Cerebellar nuclear complex (tissue), 1 donor: ENCODE results near the gene YIF1A.
A peak's percentile ranks its signal among the peaks of the same experiment; 100 is the strongest.

Experiments used
- DNase-seq, 2 experiments: peaks; one replicate each; lab custom pipeline; 2025; lab: John Stamatoyannopoulos, UW

The YIF1A gene

DNA sequence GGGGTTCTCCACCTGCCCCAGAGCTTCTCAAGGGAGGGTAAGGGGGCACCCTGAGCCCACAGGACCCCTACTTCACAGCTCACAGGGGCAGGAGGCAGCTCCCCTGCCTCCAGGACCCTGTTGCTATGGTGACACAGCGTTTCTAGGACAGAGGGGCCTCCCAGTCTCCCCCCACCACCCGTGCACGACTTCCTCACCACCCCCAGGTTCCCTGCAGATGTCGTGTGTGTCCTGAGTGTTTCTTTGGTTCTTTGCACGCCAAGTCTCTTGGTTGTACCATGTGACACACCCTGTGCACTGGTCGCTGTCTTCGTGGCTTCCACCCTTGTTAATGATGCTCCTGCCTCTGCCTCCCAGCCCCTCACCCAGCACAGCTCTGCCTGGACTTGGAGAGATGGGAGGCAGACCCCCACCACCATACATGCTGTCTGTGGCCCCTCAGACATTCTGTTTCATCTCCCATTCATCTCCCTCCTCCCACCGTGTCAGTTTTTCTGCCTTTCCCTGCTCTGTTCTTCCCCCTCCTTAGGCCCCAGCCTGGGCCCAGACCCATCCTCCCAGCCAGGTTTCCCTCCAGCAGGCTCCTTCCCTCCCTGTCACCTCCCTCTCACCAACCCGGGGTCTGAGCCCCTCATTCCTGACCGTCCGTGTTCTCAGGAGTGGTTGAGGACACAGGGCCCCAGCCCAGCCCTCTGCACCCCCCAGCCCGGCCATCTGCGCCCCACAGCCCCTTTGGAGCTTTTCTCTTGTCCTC, 45.0 kb downstream of the YIF1A start:
- DNase-seq, result no peak

DNA sequence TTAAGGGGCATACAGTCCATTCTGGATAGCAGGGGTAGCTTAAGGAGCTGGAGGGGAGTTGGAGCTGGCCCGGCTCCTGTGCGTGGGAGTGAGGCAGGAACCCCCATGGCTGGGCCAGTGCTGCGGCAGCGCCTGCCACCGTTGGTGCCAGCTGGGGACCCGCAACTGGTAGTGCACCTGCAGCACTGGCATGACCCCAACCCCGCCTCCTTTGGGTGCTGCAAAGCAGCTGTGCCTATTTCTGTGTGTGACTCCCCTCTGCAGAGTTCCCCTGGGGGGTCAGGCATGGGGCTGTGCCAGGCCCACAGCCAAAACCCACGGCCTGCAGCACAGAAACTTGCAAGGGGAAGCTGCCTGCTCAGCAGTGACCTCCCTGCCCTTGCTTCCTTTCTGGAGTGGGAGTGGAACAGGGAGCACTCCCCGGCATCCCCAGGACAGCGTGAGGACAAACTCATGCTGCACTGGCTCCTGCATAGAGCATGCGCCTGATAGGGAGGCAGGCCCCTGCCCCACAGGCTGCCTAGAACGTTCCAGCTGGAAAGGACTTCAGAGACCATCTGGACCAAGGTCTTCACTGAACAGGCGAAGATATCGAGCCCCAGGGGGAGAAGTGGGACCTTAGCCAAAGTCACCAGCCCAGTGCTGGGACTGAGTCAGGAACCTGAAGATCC, 46.7 kb downstream of the YIF1A start:
- DNase-seq, result peak in 1 of 2 experiments; percentile 74

DNA sequence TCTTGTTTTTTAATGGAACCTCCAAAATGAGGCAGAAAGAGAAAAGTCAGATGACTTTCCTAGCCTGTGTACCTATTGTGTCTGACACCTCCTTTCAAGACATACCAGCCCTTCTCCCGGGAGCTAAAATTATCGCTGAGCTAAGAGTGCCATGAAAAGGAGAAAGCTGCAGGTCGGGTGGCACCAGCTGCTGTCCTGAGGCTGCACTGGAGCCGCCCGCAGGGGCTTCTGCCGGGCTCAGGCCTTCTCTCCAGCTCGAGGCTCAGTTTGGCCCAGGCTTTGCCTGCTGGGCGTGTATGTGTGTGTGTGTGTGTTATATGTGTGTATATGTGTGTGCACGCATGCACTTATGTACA, 48.2 kb downstream of the YIF1A start:
- DNase-seq, result no peak

DNA sequence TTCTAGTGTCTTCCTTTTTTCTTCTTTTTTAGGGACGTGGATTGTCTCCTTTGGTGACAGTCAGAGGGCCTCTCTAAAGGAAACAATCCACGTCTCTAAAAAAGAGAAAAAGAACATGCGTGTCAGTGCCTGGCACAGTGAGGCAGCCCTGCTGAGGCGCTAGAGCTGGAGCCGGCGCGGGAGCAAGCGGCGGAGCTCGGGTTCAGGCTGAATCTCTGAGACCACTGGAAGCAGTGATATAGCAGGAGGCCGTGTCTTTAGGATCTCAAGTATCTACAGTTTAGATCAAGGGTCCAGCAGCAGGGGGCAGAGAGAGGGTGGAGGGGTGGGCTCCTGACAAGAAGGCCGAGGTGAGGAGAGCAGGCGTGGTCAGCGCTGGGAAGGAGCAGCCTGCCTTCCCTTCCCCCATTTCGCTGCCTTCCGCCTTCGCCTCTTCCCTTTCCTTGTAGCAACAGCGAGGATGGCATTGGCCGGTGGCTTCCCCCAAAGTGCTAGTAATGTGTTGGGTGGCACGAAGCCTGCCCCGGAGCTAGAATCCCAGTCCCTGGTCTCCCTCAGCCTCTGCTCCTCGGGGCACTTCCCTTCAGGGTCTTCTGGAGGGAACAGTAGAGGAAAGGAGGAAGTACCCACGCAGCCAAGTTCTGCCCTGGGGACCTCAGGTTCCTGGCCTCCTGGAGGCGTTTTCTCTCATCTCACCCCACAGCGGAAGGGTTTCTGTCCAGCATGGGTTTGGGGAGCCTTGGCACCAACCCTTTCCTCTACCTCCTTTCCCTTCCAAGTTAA, 48.8 kb downstream of the YIF1A start:
- no peak for DNase-seq

DNA sequence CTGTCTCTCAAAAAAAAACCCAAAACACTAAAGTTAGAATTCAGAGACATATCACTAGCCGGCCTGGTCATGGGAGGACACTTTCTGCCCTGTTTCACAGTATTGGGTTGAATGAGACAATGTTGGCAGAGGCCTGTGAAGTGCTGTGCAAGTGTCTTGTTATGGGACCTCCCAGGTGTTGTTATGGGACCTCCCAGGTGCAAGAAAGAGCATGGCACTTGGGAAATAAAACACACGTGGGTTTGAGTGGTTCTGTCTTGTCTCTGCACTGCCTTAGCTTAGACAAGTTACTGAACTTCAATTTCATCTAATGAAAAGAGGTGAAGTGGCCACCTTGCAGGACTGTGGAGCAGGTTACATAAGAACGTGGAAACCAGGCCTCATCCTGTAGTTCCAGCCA, 49.4 kb downstream of the YIF1A start:
- no peak for DNase-seq

DNA sequence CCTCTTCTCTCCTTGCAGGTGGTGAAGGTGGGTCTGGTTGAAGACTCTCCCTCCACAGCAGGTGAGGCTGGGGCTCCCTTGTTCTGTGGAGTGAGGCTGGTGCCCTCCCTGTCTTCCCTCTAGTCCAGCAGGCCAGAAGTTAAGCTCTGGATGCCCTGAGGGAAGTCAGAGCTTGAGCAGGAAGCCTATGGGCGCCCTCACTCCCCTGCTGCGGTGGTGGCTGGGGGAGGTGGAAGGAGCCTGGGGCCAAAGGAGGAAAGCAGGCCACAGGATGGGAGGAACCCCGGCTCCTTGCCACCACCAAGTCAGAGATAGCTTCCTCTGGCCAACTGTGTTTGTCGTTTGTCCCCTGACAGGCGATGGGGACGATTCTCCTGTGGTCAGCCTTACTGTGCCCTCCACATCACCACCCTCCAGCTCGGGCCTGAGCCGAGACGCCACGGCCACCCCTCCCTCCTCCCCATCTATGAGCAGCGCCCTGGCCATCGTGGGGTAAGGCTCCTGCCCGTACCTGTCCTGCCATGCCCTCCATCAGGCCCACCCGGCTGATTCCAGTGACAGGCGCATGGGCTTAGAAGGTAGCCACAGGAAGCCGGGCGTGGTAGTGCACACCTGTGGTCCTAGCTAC, 50.0 kb downstream of the YIF1A start:
- DNase-seq, result no peak

DNA sequence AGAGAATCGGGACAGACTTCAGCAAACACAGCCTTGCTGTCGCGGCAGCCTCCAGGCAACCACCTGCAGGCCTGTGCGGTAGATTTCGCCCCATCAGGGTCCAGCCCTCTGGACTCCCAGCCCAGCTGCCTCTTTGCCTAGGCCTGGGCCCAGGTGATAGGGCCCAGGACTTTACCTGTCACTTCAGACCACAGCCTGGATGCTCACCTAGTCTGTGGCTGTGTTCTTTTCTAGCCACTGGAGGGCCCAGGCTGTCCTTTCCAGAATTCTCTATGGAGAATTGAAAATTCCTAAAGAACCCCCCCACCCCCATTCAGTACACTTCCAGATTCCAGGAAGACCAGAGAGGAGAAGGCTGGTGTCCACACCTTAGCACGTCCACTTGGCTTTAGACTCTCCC, 51.1 kb downstream of the YIF1A start:
- DNase-seq, result no peak

DNA sequence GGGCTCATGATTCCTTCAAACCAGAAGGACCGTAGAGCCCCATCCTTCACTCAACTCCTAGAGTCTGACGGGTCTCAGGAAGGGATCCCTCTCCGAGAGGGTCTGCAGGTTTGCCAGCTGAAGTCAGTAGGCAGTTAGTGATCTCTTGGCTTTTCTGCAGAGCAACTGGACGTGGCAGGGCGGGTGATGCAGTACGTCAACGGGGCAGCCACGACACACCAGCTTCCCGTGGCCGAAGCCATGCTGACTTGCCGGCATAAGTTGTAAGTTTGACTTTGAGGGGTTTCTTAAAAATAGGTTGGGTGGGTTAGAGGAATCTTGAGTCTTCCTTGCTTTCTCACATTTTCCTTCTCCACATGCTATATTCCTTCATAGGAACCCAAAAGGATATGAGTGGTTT, 53.8 kb downstream of the YIF1A start:
- no peak for DNase-seq
